Activated B cell treated with CpG ODN at 0.5 μM for 24 hours (primary cell): Measurements from ENCODE around the gene TCEAL3. TPM values are rescaled to one million over a fixed set of nuclear protein-coding genes. Genes with fewer than 3 reads are reported as not detected.
"Not testable (repeated sequence)": the region's sequence is repeated elsewhere in the genome, so short reads cannot be mapped to it uniquely, and the experiment has no call there.

Experiments
- ATAC-seq: fragments of 200-7000 bp; cut with Tn5 transposase; one replicate; pipeline ENCODE4 v1.10.0; 2021; ENCODE audit warnings: low read depth, mild to moderate bottlenecking, moderate library complexity
- CTCF ChIA-PET: fragments of 350-600 bp; sonication (Branson Sonifier 250); formaldehyde crosslinking; loops from one replicate; lab custom pipeline; 2021; ENCODE audit warnings: antibody characterized with exemption; lab: Charles Lee
- POLR2A ChIA-PET: fragments of 350-600 bp; sonication (Branson Sonifier 250); formaldehyde crosslinking; loops from one replicate; lab custom pipeline; 2021; ENCODE audit warnings: antibody characterized with exemption; lab: Charles Lee
- DNase-seq: peaks from one replicate; pipeline ENCODE4 v3.0.0; 2022
- H3K27ac Mint-ChIP-seq: one replicate; pipeline ENCODE4 v1.8.0; 2020; ENCODE audit warnings: mixed read lengths
- H3K27me3 Mint-ChIP-seq: one replicate; pipeline ENCODE4 v1.8.0; 2021; ENCODE audit warnings: mixed read lengths
- H3K36me3 Mint-ChIP-seq: one replicate; pipeline ENCODE4 v1.8.0; 2021; ENCODE audit warnings: low read depth, mixed read lengths
- H3K4me1 Mint-ChIP-seq: one replicate; pipeline ENCODE4 v1.8.0; 2021; ENCODE audit warnings: mixed read lengths
- H3K4me3 Mint-ChIP-seq: one replicate; pipeline ENCODE4 v1.8.0; 2020; ENCODE audit warnings: mild to moderate bottlenecking, mixed read lengths
- H3K9me3 Mint-ChIP-seq: one replicate; pipeline ENCODE4 v1.8.0; 2020; ENCODE audit warnings: mixed read lengths
- CTCF ChIP-seq: fragments of 200-600 bp; IDR thresholded peaks from one replicate; pipeline ENCODE4 v1.8.0; 2022; ENCODE audit warnings: antibody characterized with exemption, mild to moderate bottlenecking
- intact Hi-C: fragments of 100-400 bp; cut with micrococcal nuclease; formaldehyde crosslinking; loops from one replicate; pipeline ENCODE4 v1.15.1; 2024
- total RNA-seq: library from RNA; stranded (reverse); gene quantifications from 2 replicates; pipeline ENCODE4 v1.2.3, GENCODE V29; 2022

Gene TCEAL3
- total RNA-seq, 1 donor from 2014 or later: 8.5 TPM

GRCh38 chrX:103631145-103631544, 23.4 kb downstream of the TCEAL3 start:
- ChIA-PET POLR2A (no interaction called here), CTCF (no interaction called here)
- DNase-seq (no peak), ATAC-seq (no peak)
- Mint-ChIP-seq H3K4me3 (no peak overlapping the region), H3K27me3 (no peaks in the 10 kb centered on the region), H3K4me1 (peaks cover 16% of the 10 kb centered on the region), H3K36me3 (peaks cover 4% of the 10 kb centered on the region), H3K27ac (no peak overlapping the region), H3K9me3 (no peaks in the 10 kb centered on the region)
- no peak for TF ChIP-seq CTCF
- intact Hi-C loops: no loop called here

- Mint-ChIP-seq H3K27ac (no peak overlapping the region), H3K27me3 (no peaks in the 10 kb centered on the region), H3K36me3 (no peaks in the 10 kb centered on the region), H3K9me3 (no peaks in the 10 kb centered on the region), H3K4me1 (no peaks in the 10 kb centered on the region), H3K4me3 (no peak overlapping the region)
- ChIA-PET CTCF (no interaction called here), POLR2A (no interaction called here)
- no peak for DNase-seq
- intact Hi-C loops: no loop called here
- ATAC-seq: no peak
- no peak for TF ChIP-seq CTCF
These were observed 27.7 kb downstream of the TCEAL3 start for GRCh38 chrX:103635436-103635835.

GRCh38 chrX:103637604-103638338, 30.0 kb downstream of the TCEAL3 start:
- Mint-ChIP-seq H3K9me3 (no peaks in the 10 kb centered on the region), H3K4me3 (no peak overlapping the region), H3K4me1 (no peaks in the 10 kb centered on the region), H3K36me3 (no peaks in the 10 kb centered on the region), H3K27me3 (no peaks in the 10 kb centered on the region), H3K27ac (no peak overlapping the region)
- intact Hi-C loops: no loop called here
- ChIA-PET CTCF (no interaction called here), POLR2A (no interaction called here)
- no peak for TF ChIP-seq CTCF
- DNase-seq (no peak), ATAC-seq (no peak)

- H3K27ac Mint-ChIP-seq, H3K9me3 Mint-ChIP-seq, CTCF ChIA-PET, H3K27me3 Mint-ChIP-seq, ATAC-seq, H3K4me1 Mint-ChIP-seq, POLR2A ChIA-PET, DNase-seq, intact Hi-C loops, H3K36me3 Mint-ChIP-seq, H3K4me3 Mint-ChIP-seq: not testable (repeated sequence)
These were observed 30.9 kb downstream of the TCEAL3 start for GRCh38 chrX:103638479-103639346.

GRCh38 chrX:103640401-103641155, 32.8 kb downstream of the TCEAL3 start:
- CTCF ChIA-PET: no interaction called here
- Mint-ChIP-seq H3K27ac (no peak overlapping the region), H3K27me3 (peaks cover 3% of the 10 kb centered on the region), H3K4me3 (no peak overlapping the region), H3K9me3 (no peaks in the 10 kb centered on the region), H3K4me1 (no peaks in the 10 kb centered on the region), H3K36me3 (no peaks in the 10 kb centered on the region)
- POLR2A ChIA-PET: no interaction called here
- ATAC-seq: no peak
- no peak for DNase-seq
- intact Hi-C loops: no loop called here
- TF ChIP-seq CTCF: no peak
